HAP-1 (cell line): ENCODE data around the gene GAREM2.

Experiments
- DNase-seq, 2 experiments: peaks; one replicate each; pipeline ENCODE4 v3.0.0-alpha.2; 2016 to 2020; ENCODE audit warnings: low spot score in 2 of 2
- H3K27me3 ChIP-seq: fragments of 250-450 bp; sonication (Bioruptor Pico); 2 replicates; pipeline ENCODE4 v1.5.1; 2020; ENCODE audit warnings: low read depth, mild to moderate bottlenecking, moderate library complexity
- H3K36me3 ChIP-seq: fragments of 250-450 bp; sonication (Bioruptor Pico); replicated peaks from 2 replicates; pipeline ENCODE4 v1.5.1; 2020; ENCODE audit warnings: mild to moderate bottlenecking
- H3K4me1 ChIP-seq: fragments of 250-450 bp; sonication (Bioruptor Pico); 2 replicates; pipeline ENCODE4 v1.5.1; 2020; ENCODE audit warnings: mild to moderate bottlenecking
- H3K4me3 ChIP-seq: fragments of 250-450 bp; sonication (Bioruptor Pico); 2 replicates; pipeline ENCODE4 v1.5.1; 2020; ENCODE audit warnings: mild to moderate bottlenecking, moderate library complexity
- H3K9me3 ChIP-seq: fragments of 250-450 bp; sonication (Bioruptor Pico); 2 replicates; pipeline ENCODE4 v1.5.1; 2020; ENCODE audit warnings: mild to moderate bottlenecking, moderate library complexity
- in situ Hi-C: fragments of 300-500 bp; cut with MboI; formaldehyde crosslinking; loops from 3 replicates; pipeline ENCODE4 v1.14.3; 2020; ENCODE audit warnings: low sequenced_read_pairs, inconsistent platforms, mixed read lengths

The GAREM2 gene

GRCh38 chr2:26174691-26175465 is 2.0 kb downstream of the GAREM2 start:
- Histone ChIP-seq H3K4me3 (peak overlapping the region; percentile 60), H3K36me3 (peaks cover 8% of the 10 kb centered on the region), H3K9me3 (no peaks in the 10 kb centered on the region), H3K27me3 (no peaks in the 10 kb centered on the region), H3K4me1 (no peaks in the 10 kb centered on the region; the same call in 1 of the 2 replicates)
- in situ Hi-C loops = no loop called here
- DNase-seq = peak in 1 of 2 experiments; percentile 8

- Histone ChIP-seq H3K4me1 (no peaks in the 10 kb centered on the region; the same call in 1 of the 2 replicates), H3K36me3 (peaks cover 8% of the 10 kb centered on the region), H3K27me3 (no peaks in the 10 kb centered on the region), H3K4me3 (no peak overlapping the region), H3K9me3 (no peaks in the 10 kb centered on the region)
- peak in 1 of 2 experiments; percentile 6 for DNase-seq
- in situ Hi-C loops = no loop called here
Observed at GRCh38 chr2:26175466-26176278, 2.8 kb downstream of the GAREM2 start.

GRCh38 chr2:26176279-26176615 is 3.4 kb downstream of the GAREM2 start:
- H3K9me3 ChIP-seq = no peaks in the 10 kb centered on the region
- in situ Hi-C loops = no loop called here
- DNase-seq = peak in 1 of 2 experiments; percentile 4
- H3K36me3 ChIP-seq = peaks cover 8% of the 10 kb centered on the region
- H3K27me3 ChIP-seq = no peaks in the 10 kb centered on the region
- no peak overlapping the region for H3K4me3 ChIP-seq
- H3K4me1 ChIP-seq = no peaks in the 10 kb centered on the region; the same call in 1 of the 2 replicates

GRCh38 chr2:26177122-26177521 is 4.2 kb downstream of the GAREM2 start:
- H3K27me3 ChIP-seq = no peaks in the 10 kb centered on the region
- H3K9me3 ChIP-seq = no peaks in the 10 kb centered on the region
- no peaks in the 10 kb centered on the region; the same call in 1 of the 2 replicates for H3K4me1 ChIP-seq
- H3K4me3 ChIP-seq = no peak overlapping the region
- in situ Hi-C loops = no loop called here
- peaks cover 8% of the 10 kb centered on the region for H3K36me3 ChIP-seq
- DNase-seq = peak in 1 of 2 experiments; percentile 4

GRCh38 chr2:26178246-26178645 is 5.4 kb downstream of the GAREM2 start:
- Histone ChIP-seq H3K9me3 (no peaks in the 10 kb centered on the region), H3K36me3 (peaks cover 8% of the 10 kb centered on the region), H3K4me3 (no peak overlapping the region), H3K4me1 (no peaks in the 10 kb centered on the region; the same call in 1 of the 2 replicates), H3K27me3 (no peaks in the 10 kb centered on the region)
- in situ Hi-C loops = no loop called here
- no peak for DNase-seq

- Histone ChIP-seq H3K9me3 (no peaks in the 10 kb centered on the region), H3K4me1 (no peaks in the 10 kb centered on the region; the same call in 1 of the 2 replicates), H3K4me3 (no peak overlapping the region), H3K36me3 (peaks cover 8% of the 10 kb centered on the region), H3K27me3 (no peaks in the 10 kb centered on the region)
- in situ Hi-C loops = no loop called here
- DNase-seq = no peak
Observed at GRCh38 chr2:26178746-26179436, 6.0 kb downstream of the GAREM2 start.

- Histone ChIP-seq H3K27me3 (no peaks in the 10 kb centered on the region), H3K4me1 (peaks cover 2% of the 10 kb centered on the region; the same call in 1 of the 2 replicates), H3K36me3 (peaks cover 8% of the 10 kb centered on the region), H3K9me3 (no peaks in the 10 kb centered on the region), H3K4me3 (no peak overlapping the region)
- in situ Hi-C loops = no loop called here
- DNase-seq = no peak
Observed at GRCh38 chr2:26179446-26179913, 6.6 kb downstream of the GAREM2 start.

- DNase-seq = no peak
- H3K4me1 ChIP-seq = peaks cover 6% of the 10 kb centered on the region
- no peak overlapping the region for H3K4me3 ChIP-seq
- no peaks in the 10 kb centered on the region for H3K27me3 ChIP-seq
- no peaks in the 10 kb centered on the region for H3K9me3 ChIP-seq
- in situ Hi-C loops = no loop called here
- H3K36me3 ChIP-seq = peaks cover 8% of the 10 kb centered on the region
Observed at GRCh38 chr2:26182441-26182840, 9.6 kb downstream of the GAREM2 start.

GRCh38 chr2:26182887-26183630 is 10.2 kb downstream of the GAREM2 start:
- in situ Hi-C loops = no loop called here
- H3K4me3 ChIP-seq = no peak overlapping the region
- peaks cover 8% of the 10 kb centered on the region for H3K36me3 ChIP-seq
- H3K4me1 ChIP-seq = peaks cover 6% of the 10 kb centered on the region
- H3K9me3 ChIP-seq = no peaks in the 10 kb centered on the region
- no peak for DNase-seq
- H3K27me3 ChIP-seq = no peaks in the 10 kb centered on the region

- H3K36me3 ChIP-seq = peaks cover 16% of the 10 kb centered on the region
- no peaks in the 10 kb centered on the region for H3K27me3 ChIP-seq
- no peaks in the 10 kb centered on the region for H3K9me3 ChIP-seq
- no peak overlapping the region for H3K4me3 ChIP-seq
- DNase-seq = no peak
- H3K4me1 ChIP-seq = peaks cover 6% of the 10 kb centered on the region
- in situ Hi-C loops = no loop called here
Observed at GRCh38 chr2:26184121-26184520, 11.2 kb downstream of the GAREM2 start.

- peaks cover 6% of the 10 kb centered on the region for H3K4me1 ChIP-seq
- in situ Hi-C loops = no loop called here
- H3K9me3 ChIP-seq = no peaks in the 10 kb centered on the region
- H3K4me3 ChIP-seq = peak overlapping the region; percentile 52
- no peaks in the 10 kb centered on the region for H3K27me3 ChIP-seq
- DNase-seq = peak; percentile 70 to 89
- peaks cover 19% of the 10 kb centered on the region for H3K36me3 ChIP-seq
Observed at GRCh38 chr2:26184555-26185303, 11.8 kb downstream of the GAREM2 start.

- H3K27me3 ChIP-seq = no peaks in the 10 kb centered on the region
- no peaks in the 10 kb centered on the region for H3K9me3 ChIP-seq
- in situ Hi-C loops = no loop called here
- DNase-seq = no peak
- peak overlapping the region; percentile 52 for H3K4me3 ChIP-seq
- H3K36me3 ChIP-seq = peaks cover 19% of the 10 kb centered on the region
- peaks cover 6% of the 10 kb centered on the region for H3K4me1 ChIP-seq
Observed at GRCh38 chr2:26185304-26185928, 12.5 kb downstream of the GAREM2 start.
